Suprapubic skin (tissue), 4 donors: ENCODE data around the gene OR6A2.

Experiments used
- CTCF ChIP-seq, 2 donors: fragments of 200-600 bp in 1 of 2; fragments of 450-650 bp in 1 of 2; sonication (generic) in 1 of 2; IDR thresholded peaks; one replicate each; pipeline ENCODE4 v1.5.1; 2016 to 2019; ENCODE audit warnings: antibody characterized with exemption in 2 of 2, mild to moderate bottlenecking in 1 of 2, moderate library complexity in 1 of 2
- EP300 ChIP-seq: sonication (generic); formaldehyde crosslinking; IDR thresholded peaks from one replicate; pipeline ENCODE4 v1.6.1; 2017; ENCODE audit warnings: antibody characterized with exemption
- POLR2A ChIP-seq, 2 donors: fragments of 450-650 bp; IDR thresholded peaks; one replicate each; pipeline ENCODE4 v1.6.1; 2017; ENCODE audit warnings: antibody characterized with exemption in 2 of 2, mild to moderate bottlenecking in 2 of 2, moderate library complexity in 2 of 2
- POLR2AphosphoS5 ChIP-seq, 3 donors: sonication (generic); formaldehyde crosslinking; IDR thresholded peaks; one replicate each; pipeline ENCODE4 v1.6.1; 2017; ENCODE audit warnings: antibody characterized with exemption in 3 of 3

- no peak for TF ChIP-seq POLR2A (IDR thresholded peaks at IDR 0.05)
- no peak for TF ChIP-seq EP300
- TF ChIP-seq CTCF (IDR thresholded peaks at IDR 0.05): no peak
- no peak for TF ChIP-seq POLR2AphosphoS5 (IDR thresholded peaks at IDR 0.05)
Measured at GRCh38 chr11:6833356-6833755, 33.9 kb upstream of the OR6A2 start.
